Pancreas (tissue), 10 donors: ENCODE data around the gene SCN8A. TPM values are rescaled to one million over a fixed set of nuclear protein-coding genes. Genes with fewer than 3 reads are reported as not detected.

Experiments used
- ATAC-seq, 4 donors: fragments of 200-7000 bp; cut with Tn5 transposase; one replicate each; pipeline versions ENCODE4 v1.8.0 to v1.9.1; 2020; ENCODE audit warnings: mild to moderate bottlenecking in 4 of 4, moderate library complexity in 4 of 4
- DNase-seq, 6 donors: peaks; one replicate each; pipeline ENCODE4 v3.0.0-alpha.2; 2020
- FAIRE-seq: peaks from 2 replicates; lab custom pipeline; 2012; peaks lifted over from hg19 to GRCh38; lab: Jason Lieb, UNC
- H3K27ac ChIP-seq, 4 donors: fragments of 200-600 bp; sonication (generic); 1 replicate in 3 of 4; 2 replicates in 1 of 4; pipeline versions ENCODE4 v1.5.0 to v1.8.0; 2020
- H3K27me3 ChIP-seq, 4 donors: fragments of 200-600 bp; one replicate each; pipeline ENCODE4 v1.8.0; 2021
- H3K36me3 ChIP-seq, 3 donors: fragments of 200-600 bp; sonication (generic) in 1 of 3; one replicate each; pipeline versions ENCODE4 v1.5.0 to v1.8.0; 2020 to 2021
- H3K4me1 ChIP-seq, 3 donors: fragments of 200-600 bp; one replicate each; pipeline ENCODE4 v1.8.0; 2021
- H3K4me3 ChIP-seq, 4 donors: fragments of 200-600 bp; sonication (generic) in 2 of 4; one replicate each; pipeline versions ENCODE4 v1.5.0 to v1.8.0; 2020 to 2021
- H3K9me3 ChIP-seq, 4 donors: fragments of 200-600 bp; one replicate each; pipeline ENCODE4 v1.8.0; 2021
- CTCF ChIP-seq, 4 donors: fragments of 200-600 bp; sonication (generic) in 3 of 4; IDR thresholded peaks; one replicate each; pipeline versions ENCODE4 v1.5.0 to v1.8.0; 2021; ENCODE audit warnings: antibody characterized with exemption in 4 of 4
- WGBS, 2 donors: extraction: QIAGEN DNeasy Blood & Tissue Kit; methylation state at CpG; one replicate each; pipeline ENCODE4 v1.1.7; 2013; 5-methylcytosine and 5-hydroxymethylcytosine counted together
- intact Hi-C, 3 donors: fragments of 100-400 bp; cut with DNase I; formaldehyde crosslinking; loops; one replicate each; pipeline versions ENCODE4 v1.11.1 to v1.14.2; 2022
- polyA plus RNA-seq, 2 donors: library from polyadenylated mRNA; stranded (reverse); fragments of 200-250 nt; gene quantifications; one replicate each; pipeline ENCODE4 v1.2.3, GENCODE V29; 2013
- total RNA-seq, 6 donors: library from RNA; stranded (reverse); fragmentation: NEBNext Ultra II Directional in 4 of 6; extraction: Animal tissue kit (Norgen Biotek cat#: 25700) in 4 of 6; gene quantifications; one replicate each; pipeline versions ENCODE4 v1.2.1 to v1.2.4, GENCODE V29; 2021 to 2023
- donor health status: healthy with polysubstance abuse.
- donor health status: DM: no; HTN: no; CAD: no; lungs with moderate emphysema.
- donor health status: DM: no; HTN: no; CAD: no.
- donor health status: control.
- donor health status: control.
- donor health status: Bipolar disorder and iron deficiency.
- donor health status: DM: yes; HTN: yes; CAD: no.
- donor health status: DM: no; HTN: no; CAD: no.
- donor health status: DM: no; HTN: no; CAD: no.
- donor health status: DM: yes; HTN: yes; CAD: no.

SCN8A gene
- total and polyA plus RNA-seq, 8 donors, result 1.9 to 3.2 (median 2.3) TPM

- ATAC-seq, result no peak
- no peak for FAIRE-seq
- H3K36me3 ChIP-seq, result no peaks in the 10 kb centered on the region
- no peaks in the 10 kb centered on the region for H3K4me1 ChIP-seq
- intact Hi-C loops, result no loop called here
- WGBS, 2 donors, result 80 to 92% methylated on average over 5 of the region's 5 CpGs
- no peak for DNase-seq
- TF ChIP-seq CTCF (IDR thresholded peaks at IDR 0.05), result no peak
- no peak overlapping the region for H3K4me3 ChIP-seq
- no peak overlapping the region for H3K27ac ChIP-seq
- no peaks in the 10 kb centered on the region for H3K27me3 ChIP-seq
- no peaks in the 10 kb centered on the region for H3K9me3 ChIP-seq
These were observed 188.8 kb downstream of the SCN8A start for GRCh38 chr12:51779876-51780275.

- no peaks in the 10 kb centered on the region for H3K27me3 ChIP-seq
- H3K27ac ChIP-seq, result no peak overlapping the region
- ATAC-seq, result no peak
- H3K36me3 ChIP-seq, result peaks cover 0 to 5% (median 0%) of the 10 kb centered on the region in 3 donors
- 71 to 79% methylated on average over 3 of the region's 3 CpGs for WGBS, 2 donors
- H3K4me1 ChIP-seq, result no peaks in the 10 kb centered on the region
- H3K9me3 ChIP-seq, result no peaks in the 10 kb centered on the region
- DNase-seq, result no peak
- H3K4me3 ChIP-seq, result no peak overlapping the region
- TF ChIP-seq CTCF (IDR thresholded peaks at IDR 0.05), result no peak
- no peak for FAIRE-seq
- intact Hi-C loops, result no loop called here
These were observed 193.7 kb downstream of the SCN8A start for GRCh38 chr12:51784688-51785087.

GRCh38 chr12:51785906-51786305 is 194.9 kb downstream of the SCN8A start:
- DNase-seq, result no peak
- Histone ChIP-seq H3K27me3 (no peaks in the 10 kb centered on the region), H3K9me3 (no peaks in the 10 kb centered on the region), H3K4me1 (no peaks in the 10 kb centered on the region), H3K27ac (no peak overlapping the region), H3K36me3 (peaks cover 0 to 9% (median 0%) of the 10 kb centered on the region in 3 donors), H3K4me3 (no peak overlapping the region)
- no peak for ATAC-seq
- intact Hi-C loops, result no loop called here
- TF ChIP-seq CTCF (IDR thresholded peaks at IDR 0.05), result no peak
- FAIRE-seq, result no peak
- WGBS, 2 donors, result 86% methylated on average over 2 of the region's 2 CpGs

GRCh38 chr12:51788876-51789275 is 197.8 kb downstream of the SCN8A start:
- Histone ChIP-seq H3K9me3 (no peaks in the 10 kb centered on the region), H3K27me3 (no peaks in the 10 kb centered on the region), H3K4me3 (no peak overlapping the region), H3K27ac (no peak overlapping the region), H3K36me3 (peaks cover 0 to 9% (median 0%) of the 10 kb centered on the region in 3 donors), H3K4me1 (no peaks in the 10 kb centered on the region)
- no peak for TF ChIP-seq CTCF (IDR thresholded peaks at IDR 0.05)
- 85 to 86% methylated on average over 6 of the region's 6 CpGs for whole genome bisulfite sequencing, 2 donors
- ATAC-seq (no peak), FAIRE-seq (no peak), DNase-seq (no peak)
- intact Hi-C loops, result no loop called here

- H3K27ac ChIP-seq, result no peak overlapping the region
- TF ChIP-seq CTCF (IDR thresholded peaks at IDR 0.05), result no peak
- H3K4me3 ChIP-seq, result no peak overlapping the region
- H3K27me3 ChIP-seq, result no peaks in the 10 kb centered on the region
- ATAC-seq, result no peak
- peaks cover 0 to 4% (median 0%) of the 10 kb centered on the region in 3 donors for H3K36me3 ChIP-seq
- no peak for FAIRE-seq
- intact Hi-C loops, result no loop called here
- WGBS, 2 donors, result 96 to 99% methylated on average over 5 of the region's 5 CpGs
- no peak for DNase-seq
- no peaks in the 10 kb centered on the region for H3K9me3 ChIP-seq
- no peaks in the 10 kb centered on the region for H3K4me1 ChIP-seq
These were observed 201.4 kb downstream of the SCN8A start for GRCh38 chr12:51792417-51792816.
